Measurements from ENCODE around the gene ARHGDIA. TPM values are rescaled to one million over a fixed set of nuclear protein-coding genes. Genes with fewer than 3 reads are reported as not detected.

ARHGDIA gene
- 502 to 666 TPM (median 606 TPM) in 5 replicates for total RNA-seq (2022; extraction: Qiagen RNA extraction; ENCODE audit: low read depth)

DNA sequence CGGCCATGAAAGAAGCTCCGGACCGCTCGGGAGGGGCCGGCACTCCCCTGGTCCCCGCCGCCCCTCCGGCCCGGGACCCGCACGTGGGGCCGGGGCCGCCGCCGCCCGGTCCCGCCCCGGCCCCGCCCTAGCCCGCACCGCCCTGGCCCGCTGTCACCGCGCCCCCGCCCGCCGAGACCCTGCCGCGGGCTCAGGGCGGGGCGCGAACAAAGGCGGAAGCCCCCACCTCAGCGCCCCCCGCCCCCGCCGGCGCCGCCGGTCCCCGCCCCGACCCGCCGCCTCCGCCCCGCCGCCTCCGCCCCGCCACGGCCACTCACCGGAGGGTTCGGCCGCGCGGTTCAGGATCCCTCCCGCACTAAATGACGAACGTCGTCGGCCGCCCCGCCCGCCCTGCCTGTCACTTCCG lies at the start of gene ARHGDIA:
ARHGDIA (minus strand) TSS at position 357 of the 406 bp plus-strand sequence. CDS start 1,407 bp downstream, outside the sequence.

DNA sequence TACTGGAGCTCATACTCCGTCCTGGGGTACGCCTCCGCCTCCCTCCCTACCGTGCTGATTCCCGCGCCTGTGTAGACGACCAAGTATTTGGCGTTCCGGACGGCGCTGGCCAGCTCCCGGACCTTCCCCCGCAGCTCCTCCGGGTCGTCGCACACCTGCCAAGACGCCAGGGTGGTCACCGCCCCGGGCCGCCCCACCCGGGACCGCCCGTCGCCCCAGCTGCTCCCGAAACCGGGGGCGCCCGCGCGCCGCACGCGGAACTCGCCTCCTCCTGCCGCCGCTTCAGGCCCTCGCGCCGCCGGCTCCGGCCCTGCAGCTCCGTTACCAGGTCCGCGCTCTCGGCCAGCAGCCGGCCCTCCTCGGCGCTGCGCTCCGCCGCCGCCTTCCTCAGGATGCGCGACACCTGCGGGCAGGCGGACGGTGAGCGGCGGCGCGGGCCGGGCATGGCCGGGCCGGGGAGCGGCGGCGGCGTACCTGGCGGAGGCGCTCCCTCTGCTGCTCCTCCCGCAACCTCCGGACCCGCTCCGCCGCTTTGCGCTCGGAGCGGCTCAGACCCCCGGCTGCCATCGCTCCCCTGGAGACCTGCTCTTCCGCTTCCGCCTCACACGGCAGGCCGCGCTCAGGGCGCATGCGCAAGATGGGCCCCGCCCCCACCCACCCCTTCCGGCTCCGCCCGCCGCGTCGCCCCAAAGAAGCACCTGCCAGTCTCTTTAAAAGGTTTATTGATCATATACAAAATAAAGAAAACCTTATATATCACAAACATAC lies 46.6 kb upstream of the ARHGDIA start, which contains the start of gene SIRT7:
SIRT7 (minus strand) TSS at position 612 of the 768 bp plus-strand sequence; CDS start at position 567, 45 bp downstream.

DNA sequence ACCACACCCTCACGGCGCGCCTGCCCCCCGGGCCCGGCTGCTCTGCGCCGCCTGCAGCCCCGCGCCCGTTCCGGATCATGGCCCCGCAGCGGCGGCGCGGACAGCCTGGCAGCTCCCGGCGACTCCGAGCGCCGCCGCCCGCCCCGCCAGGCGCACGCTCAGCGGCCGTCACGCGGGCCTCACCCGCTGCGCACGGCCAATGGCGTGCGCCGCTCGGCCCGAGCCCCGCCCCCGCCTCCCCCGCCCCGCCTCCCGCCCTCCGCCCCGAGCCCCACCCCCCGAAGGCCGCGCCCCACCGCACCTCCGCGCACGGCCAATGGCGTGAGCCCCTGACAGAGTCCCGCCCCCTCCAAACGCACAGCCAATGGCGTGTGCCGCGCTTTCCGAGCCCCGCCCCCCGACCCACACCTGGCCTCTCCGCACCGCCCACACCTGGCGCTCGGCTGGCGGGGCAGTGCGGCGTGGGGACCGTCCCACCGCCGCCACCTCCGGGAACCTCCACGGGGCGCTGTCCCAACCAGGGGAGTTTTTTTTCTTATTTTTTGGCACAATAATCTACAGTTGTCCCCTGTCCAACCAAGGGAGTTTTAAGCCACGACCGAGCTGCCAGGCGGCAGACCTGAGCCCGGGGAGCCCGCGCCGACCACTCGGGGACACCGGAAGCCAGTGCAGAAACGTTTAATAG lies 40.3 kb upstream of the ARHGDIA start, which contains the start of gene PCYT2:
PCYT2 (minus strand) TSS at position 123 of the 685 bp plus-strand sequence; CDS start at position 79, 44 bp downstream.

DNA sequence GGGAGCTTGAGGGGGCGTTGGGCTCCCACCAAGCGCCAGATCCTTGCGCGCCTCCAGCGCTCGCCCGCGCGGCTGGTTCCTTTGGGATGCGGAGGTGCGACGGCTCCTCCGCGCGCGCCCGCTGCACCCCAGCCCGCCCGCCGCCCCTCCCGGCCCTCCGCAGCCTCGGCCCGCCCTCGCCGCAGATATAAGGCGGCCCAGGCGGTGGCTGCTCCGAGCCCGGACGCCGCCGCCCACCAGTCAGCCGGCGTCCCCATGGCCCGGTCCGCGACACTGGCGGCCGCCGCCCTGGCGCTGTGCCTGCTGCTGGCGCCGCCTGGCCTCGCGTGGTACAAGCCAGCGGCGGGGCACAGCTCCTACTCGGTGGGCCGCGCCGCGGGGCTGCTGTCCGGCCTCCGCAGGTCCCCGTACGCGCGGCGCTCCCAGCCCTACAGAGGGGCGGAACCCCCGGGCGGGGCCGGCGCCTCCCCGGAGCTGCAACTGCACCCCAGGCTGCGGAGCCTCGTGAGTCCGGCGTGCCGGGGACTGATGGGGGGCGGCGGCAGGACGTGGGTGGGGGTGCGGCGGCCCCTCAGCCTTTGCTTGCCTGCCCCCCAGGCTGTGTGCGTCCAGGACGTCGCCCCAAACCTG lies 31.0 kb upstream of the ARHGDIA start, which contains the start of gene NPB:
NPB (plus strand) TSS at position 216 of the 630 bp plus-strand sequence; CDS start at position 256, 40 bp downstream.

DNA sequence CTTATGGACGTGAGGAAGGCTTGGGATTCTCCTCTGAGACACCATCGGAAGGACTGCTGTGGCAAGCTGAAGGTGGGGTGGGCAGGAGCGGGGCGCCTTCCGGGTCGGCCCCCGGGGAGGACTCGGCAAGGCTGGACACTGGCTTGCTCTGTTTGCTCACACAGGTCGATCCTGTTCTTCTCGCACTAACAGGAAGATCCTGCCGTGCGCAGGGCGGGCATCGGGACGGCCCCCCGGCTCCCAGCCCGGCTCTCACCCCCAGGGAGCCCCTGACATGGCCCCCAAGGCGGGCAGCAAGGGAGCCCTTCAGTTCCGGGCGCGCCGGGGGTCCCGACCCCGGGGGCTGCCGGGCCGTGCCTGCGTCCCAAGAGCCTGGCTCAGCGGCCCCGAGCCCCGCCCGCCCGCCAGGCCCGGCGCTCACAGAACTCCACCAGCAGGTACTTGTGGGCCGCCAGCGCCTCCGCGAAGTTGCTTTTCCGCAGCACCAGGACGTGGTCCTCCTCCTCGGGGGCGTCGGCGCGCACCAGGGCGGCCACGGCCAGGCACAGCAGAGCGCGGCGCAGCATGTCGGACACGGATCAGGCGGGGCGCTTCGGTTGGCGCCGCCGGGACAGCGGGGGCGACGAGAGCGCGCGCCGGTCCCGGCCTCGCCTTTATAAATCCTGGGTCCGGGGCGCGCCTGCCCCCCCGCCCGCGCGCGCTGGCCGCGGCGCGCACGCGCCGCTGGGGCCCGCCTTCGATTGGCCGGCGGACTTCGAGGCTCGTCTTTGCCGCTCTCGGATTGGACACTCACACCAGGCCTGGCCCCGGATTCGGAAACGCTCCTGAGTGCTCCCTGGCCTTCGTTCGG lies 11.0 kb downstream of the ARHGDIA start, which contains the start of gene P4HB:
P4HB (minus strand) TSS at position 630 of the 850 bp plus-strand sequence; CDS start at position 566, 64 bp downstream.

DNA sequence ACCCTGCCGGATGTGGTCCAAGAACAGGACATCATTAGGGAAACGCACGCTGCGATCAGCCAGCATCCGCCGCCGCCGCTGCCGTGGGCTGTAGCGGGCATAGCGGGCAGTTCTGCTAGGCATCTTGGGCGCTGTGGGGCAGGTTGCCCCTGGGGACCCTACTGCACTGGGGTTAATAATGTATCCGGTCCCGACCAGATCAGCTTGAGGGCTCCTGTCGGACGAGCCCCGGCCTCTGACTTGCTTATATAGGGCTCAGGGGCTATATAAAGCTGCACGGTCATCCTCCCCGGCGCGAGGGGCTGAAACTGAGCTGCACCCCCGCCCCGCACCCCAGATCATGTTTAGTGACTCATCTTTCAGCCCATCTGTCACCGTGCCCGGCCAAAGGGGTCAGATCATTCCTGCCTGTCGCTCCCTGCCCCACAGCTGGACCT lies 36.3 kb downstream of the ARHGDIA start, which contains the start of gene PPP1R27:
PPP1R27 (minus strand) TSS at position 220 of the 437 bp plus-strand sequence; CDS start at position 123, 97 bp downstream.

DNA sequence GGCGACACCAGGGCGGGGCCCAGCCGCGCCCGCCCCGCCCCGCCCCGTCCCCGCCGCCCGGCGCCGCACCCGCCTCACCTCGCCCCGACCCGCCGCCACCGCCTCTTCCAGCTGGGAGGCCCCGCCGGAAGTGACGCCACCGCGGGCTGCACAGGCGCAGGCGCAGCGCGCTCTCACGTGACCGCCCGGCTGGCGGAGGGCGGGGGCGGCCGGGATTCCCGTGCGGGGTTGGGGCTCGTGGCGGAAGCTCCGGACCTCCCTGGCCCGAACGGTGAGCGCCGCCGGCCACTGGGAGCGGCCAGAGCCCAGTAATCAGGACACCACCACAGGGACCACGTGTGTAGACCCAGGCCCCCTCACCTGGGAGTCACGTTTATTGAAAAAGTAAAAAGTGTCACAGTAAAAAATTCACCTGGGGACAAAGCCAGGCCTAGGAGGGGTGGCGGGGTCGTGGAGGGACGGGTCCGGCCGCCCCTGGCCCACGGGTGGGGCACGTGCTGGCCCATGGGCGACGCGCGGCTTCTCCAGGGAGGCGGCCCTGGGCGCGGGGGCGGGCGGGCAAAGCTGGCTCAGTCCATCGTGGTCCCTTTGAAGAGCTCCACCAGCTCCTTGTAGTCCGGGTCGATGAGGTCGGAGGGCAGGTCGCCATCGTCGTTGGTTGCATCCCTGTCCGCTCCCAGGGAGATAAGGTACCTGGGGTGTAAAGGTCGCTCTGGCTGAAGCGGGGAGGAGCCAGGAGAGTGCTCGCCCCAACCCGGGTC lies 37.8 kb downstream of the ARHGDIA start, which contains the start of gene MCRIP1:
MCRIP1 (minus strand) TSS at position 132 of the 761 bp plus-strand sequence. CDS start 8,785 bp downstream, outside the sequence.

Other genes starting within 250 kb of the ARHGDIA start
- gene NPLOC4, start 234.2 kb downstream of the ARHGDIA start, total RNA-seq (2022; extraction: Qiagen RNA extraction; ENCODE audit: low read depth), result 97.3 to 114 TPM (median 110 TPM) in 5 replicates
- gene TSPAN10, start 234.1 kb downstream of the ARHGDIA start, total RNA-seq (2022; extraction: Qiagen RNA extraction; ENCODE audit: low read depth), result 4.4 to 6.3 TPM (median 5.9 TPM) in 5 replicates
- gene PDE6G, start 214.8 kb downstream of the ARHGDIA start, total RNA-seq (2022; extraction: Qiagen RNA extraction; ENCODE audit: low read depth), result 1.8 to 2.6 TPM (median 2.5 TPM) in 5 replicates
- 34.5 to 63.2 TPM (median 56.9 TPM) in 5 replicates for gene OXLD1, start 204.7 kb downstream of the ARHGDIA start, total RNA-seq (2022; extraction: Qiagen RNA extraction; ENCODE audit: low read depth)
- 58.2 to 73.9 TPM (median 66.1 TPM) in 5 replicates for gene CCDC137, start 204.6 kb downstream of the ARHGDIA start, total RNA-seq (2022; extraction: Qiagen RNA extraction; ENCODE audit: low read depth)
- gene ARL16, start 187.5 kb downstream of the ARHGDIA start, total RNA-seq (2022; extraction: Qiagen RNA extraction; ENCODE audit: low read depth), result 48.6 to 52.2 TPM (median 50.3 TPM) in 5 replicates
- gene HGS, start 187.3 kb downstream of the ARHGDIA start, total RNA-seq (2022; extraction: Qiagen RNA extraction; ENCODE audit: low read depth), result 158 to 233 TPM (median 198 TPM) in 5 replicates
- 202 to 324 TPM (median 283 TPM) in 5 replicates for gene MRPL12, start 168.0 kb downstream of the ARHGDIA start, total RNA-seq (2022; extraction: Qiagen RNA extraction; ENCODE audit: low read depth)
- 32.8 to 47.1 TPM (median 42.9 TPM) in 5 replicates for gene SLC25A10, start 159.1 kb downstream of the ARHGDIA start, total RNA-seq (2022; extraction: Qiagen RNA extraction; ENCODE audit: low read depth)
- gene GCGR, start 67.2 kb downstream of the ARHGDIA start, total RNA-seq (2022; extraction: Qiagen RNA extraction; ENCODE audit: low read depth), result 0.26 to 0.56 TPM (median 0.38 TPM) in 5 replicates
- gene MCRIP1, start 38.0 kb downstream of the ARHGDIA start, total RNA-seq (2022; extraction: Qiagen RNA extraction; ENCODE audit: low read depth), result 87.6 to 104 TPM (median 95.6 TPM) in 5 replicates
- gene PPP1R27, start 36.3 kb downstream of the ARHGDIA start, total RNA-seq (2022; extraction: Qiagen RNA extraction; ENCODE audit: low read depth), result 0.22 TPM in 1 of 5 replicates, not detected in the others
- 652 to 813 TPM (median 701 TPM) in 5 replicates for gene P4HB, start 10.8 kb downstream of the ARHGDIA start, total RNA-seq (2022; extraction: Qiagen RNA extraction; ENCODE audit: low read depth)
- 170 to 259 TPM (median 230 TPM) in 5 replicates for gene ALYREF, start 20.2 kb upstream of the ARHGDIA start, total RNA-seq (2022; extraction: Qiagen RNA extraction; ENCODE audit: low read depth)
- gene ANAPC11, start 20.4 kb upstream of the ARHGDIA start, total RNA-seq (2022; extraction: Qiagen RNA extraction; ENCODE audit: low read depth), result 205 to 282 TPM (median 254 TPM) in 5 replicates
- 0.34 to 0.62 TPM (median 0.56 TPM) in 5 replicates for gene NPB, start 30.9 kb upstream of the ARHGDIA start, total RNA-seq (2022; extraction: Qiagen RNA extraction; ENCODE audit: low read depth)
- gene PCYT2, start 40.1 kb upstream of the ARHGDIA start, total RNA-seq (2022; extraction: Qiagen RNA extraction; ENCODE audit: low read depth), result 14.0 to 16.6 TPM (median 15.6 TPM) in 5 replicates
- gene SIRT7, start 46.8 kb upstream of the ARHGDIA start, total RNA-seq (2022; extraction: Qiagen RNA extraction; ENCODE audit: low read depth), result 34.9 to 52.3 TPM (median 41.3 TPM) in 5 replicates
- gene MAFG, start 56.4 kb upstream of the ARHGDIA start, total RNA-seq (2022; extraction: Qiagen RNA extraction; ENCODE audit: low read depth), result 40.9 to 49.9 TPM (median 42.9 TPM) in 5 replicates
- gene PYCR1, start 66.0 kb upstream of the ARHGDIA start, total RNA-seq (2022; extraction: Qiagen RNA extraction; ENCODE audit: low read depth), result 72.2 to 97.2 TPM (median 89.1 TPM) in 5 replicates
- not detected in 5 replicates for gene MYADML2, start 75.9 kb upstream of the ARHGDIA start, total RNA-seq (2022; extraction: Qiagen RNA extraction; ENCODE audit: low read depth)
- 0.26 to 0.59 TPM (median 0.34 TPM) in 5 replicates for gene NOTUM, start 89.8 kb upstream of the ARHGDIA start, total RNA-seq (2022; extraction: Qiagen RNA extraction; ENCODE audit: low read depth)
- gene ASPSCR1, start 106.3 kb upstream of the ARHGDIA start, total RNA-seq (2022; extraction: Qiagen RNA extraction; ENCODE audit: low read depth), result 19.1 to 31.5 TPM (median 27.7 TPM) in 5 replicates
- 156 to 199 TPM (median 185 TPM) in 5 replicates for gene CENPX, start 151.5 kb upstream of the ARHGDIA start, total RNA-seq (2022; extraction: Qiagen RNA extraction; ENCODE audit: low read depth)
- gene LRRC45, start 152.0 kb upstream of the ARHGDIA start, total RNA-seq (2022; extraction: Qiagen RNA extraction; ENCODE audit: low read depth), result 7.7 to 18.4 TPM (median 14.2 TPM) in 5 replicates
- gene RAC3, start 160.3 kb upstream of the ARHGDIA start, total RNA-seq (2022; extraction: Qiagen RNA extraction; ENCODE audit: low read depth), result 23.0 to 39.7 TPM (median 30.7 TPM) in 5 replicates
- 71.7 to 103 TPM (median 92.2 TPM) in 5 replicates for gene DCXR, start 166.4 kb upstream of the ARHGDIA start, total RNA-seq (2022; extraction: Qiagen RNA extraction; ENCODE audit: low read depth)
- gene RFNG, start 180.5 kb upstream of the ARHGDIA start, total RNA-seq (2022; extraction: Qiagen RNA extraction; ENCODE audit: low read depth), result 18.6 to 24.2 TPM (median 23.3 TPM) in 5 replicates
- gene GPS1, start 180.6 kb upstream of the ARHGDIA start, total RNA-seq (2022; extraction: Qiagen RNA extraction; ENCODE audit: low read depth), result 117 to 153 TPM (median 134 TPM) in 5 replicates
- gene DUS1L, start 194.5 kb upstream of the ARHGDIA start, total RNA-seq (2022; extraction: Qiagen RNA extraction; ENCODE audit: low read depth), result 78.0 to 146 TPM (median 137 TPM) in 5 replicates
- 117 to 149 TPM (median 134 TPM) in 5 replicates for gene FASN, start 226.9 kb upstream of the ARHGDIA start, total RNA-seq (2022; extraction: Qiagen RNA extraction; ENCODE audit: low read depth)